Erythroblast (primary cell): ENCODE data around the gene CTNNA2.

Source experiments
- GATA1 ChIP-seq: IDR thresholded peaks from 2 replicates; pipeline ENCODE4 v1.6.1; 2011; ENCODE audit warnings: low read depth, mild to moderate bottlenecking, control low read depth, low read length, moderate library complexity
- POLR2A ChIP-seq: IDR thresholded peaks from 2 replicates; pipeline ENCODE4 v1.6.1; 2011; ENCODE audit warnings: mild to moderate bottlenecking, low read length

DNA sequence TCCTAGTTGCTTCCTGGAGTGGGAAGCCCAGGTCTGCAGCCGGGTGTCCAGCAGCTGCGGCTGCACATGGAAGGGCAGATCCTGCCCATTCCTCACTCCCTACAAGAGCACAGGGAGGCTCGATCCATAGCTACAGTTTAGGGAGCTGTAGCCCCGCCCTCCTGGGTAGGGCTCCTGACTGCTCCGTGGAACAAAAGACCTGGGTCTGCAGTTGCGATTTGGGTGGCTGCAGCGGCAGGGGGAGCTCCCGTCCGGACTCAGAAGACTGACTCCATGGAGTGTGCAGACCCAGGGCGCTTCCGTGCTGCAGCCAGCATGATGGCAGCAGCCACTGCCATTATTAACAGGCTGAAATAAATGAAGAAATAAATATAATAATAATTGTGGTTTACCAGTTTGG, 157.3 kb downstream of the CTNNA2 start:
- TF ChIP-seq POLR2A = no peak
- TF ChIP-seq GATA1 = no peak
